Measurements from ENCODE around the gene HS2ST1.

The HS2ST1 gene

GRCh38 chr1:87148661-87149060, 234.2 kb downstream of the HS2ST1 start:
- Histone ChIP-seq H3K27me3 (no peaks in the 10 kb centered on the region), H3K4me3 (ENCODE audit: low read depth in 1 of 2, low read length in 1 of 2) (no peak overlapping the region), H3K27ac (no peak overlapping the region), H3K4me1 (ENCODE audit: control insufficient read depth in 1 of 2, insufficient read depth in 1 of 2, low read depth in 1 of 2, low read length in 1 of 2) (peaks cover 16 to 20% of the 10 kb centered on the region in 2 experiments), H3K9me3 (no peaks in the 10 kb centered on the region), H3K36me3 (no peaks in the 10 kb centered on the region)
- no peak for TF ChIP-seq CTCF (IDR thresholded peaks at IDR 0.05)

GRCh38 chr1:87149241-87150041, 235.0 kb downstream of the HS2ST1 start:
- Histone ChIP-seq H3K9me3 (no peaks in the 10 kb centered on the region), H3K27me3 (no peaks in the 10 kb centered on the region), H3K4me3 (ENCODE audit: low read depth in 1 of 2, low read length in 1 of 2) (no peak overlapping the region), H3K4me1 (ENCODE audit: control insufficient read depth in 1 of 2, insufficient read depth in 1 of 2, low read depth in 1 of 2, low read length in 1 of 2) (peaks cover 16 to 20% of the 10 kb centered on the region in 2 experiments), H3K27ac (no peak overlapping the region), H3K36me3 (no peaks in the 10 kb centered on the region)
- no peak for TF ChIP-seq CTCF (IDR thresholded peaks at IDR 0.05)

- Histone ChIP-seq H3K4me3 (ENCODE audit: low read depth in 1 of 2, low read length in 1 of 2) (no peak overlapping the region), H3K36me3 (no peaks in the 10 kb centered on the region), H3K9me3 (no peaks in the 10 kb centered on the region), H3K4me1 (ENCODE audit: control insufficient read depth in 1 of 2, insufficient read depth in 1 of 2, low read depth in 1 of 2, low read length in 1 of 2) (peaks cover 16 to 20% of the 10 kb centered on the region in 2 experiments), H3K27me3 (no peaks in the 10 kb centered on the region), H3K27ac (no peak overlapping the region)
- no peak for TF ChIP-seq CTCF (IDR thresholded peaks at IDR 0.05)
Observed at GRCh38 chr1:87150143-87150542, 235.7 kb downstream of the HS2ST1 start.

GRCh38 chr1:87151500-87152421, 237.3 kb downstream of the HS2ST1 start:
- no peak overlapping the region for H3K27ac ChIP-seq
- H3K27me3 ChIP-seq = no peaks in the 10 kb centered on the region
- H3K9me3 ChIP-seq = no peaks in the 10 kb centered on the region
- H3K36me3 ChIP-seq = no peaks in the 10 kb centered on the region
- peaks cover 16 to 20% of the 10 kb centered on the region in 2 experiments for H3K4me1 ChIP-seq (ENCODE audit: control insufficient read depth in 1 of 2, insufficient read depth in 1 of 2, low read depth in 1 of 2, low read length in 1 of 2)
- peak overlapping the region; percentile 37 to 45 for H3K4me3 ChIP-seq (ENCODE audit: low read depth in 1 of 2, low read length in 1 of 2)
- TF ChIP-seq CTCF (IDR thresholded peaks at IDR 0.05) = no peak

- H3K27me3 ChIP-seq = no peaks in the 10 kb centered on the region
- H3K4me3 ChIP-seq (ENCODE audit: low read depth in 1 of 2, low read length in 1 of 2) = no peak overlapping the region
- H3K4me1 ChIP-seq (ENCODE audit: control insufficient read depth in 1 of 2, insufficient read depth in 1 of 2, low read depth in 1 of 2, low read length in 1 of 2) = peaks cover 5 to 13% of the 10 kb centered on the region in 2 experiments
- H3K9me3 ChIP-seq = no peaks in the 10 kb centered on the region
- H3K27ac ChIP-seq = no peak overlapping the region
- TF ChIP-seq CTCF (IDR thresholded peaks at IDR 0.05) = no peak
- no peaks in the 10 kb centered on the region for H3K36me3 ChIP-seq
Observed at GRCh38 chr1:87154384-87154783, 239.9 kb downstream of the HS2ST1 start.
